ENCODE results near the gene FBXL14. TPM values are rescaled to one million over a fixed set of nuclear protein-coding genes. Genes with fewer than 3 reads are reported as not detected.
"Not testable (repeated sequence)": the region's sequence is repeated elsewhere in the genome, so short reads cannot be mapped to it uniquely, and the experiment has no call there.

The FBXL14 gene
- total and polyA plus RNA-seq, 9 donors = 1.3 to 16.2 (median 10.8) TPM

DNA sequence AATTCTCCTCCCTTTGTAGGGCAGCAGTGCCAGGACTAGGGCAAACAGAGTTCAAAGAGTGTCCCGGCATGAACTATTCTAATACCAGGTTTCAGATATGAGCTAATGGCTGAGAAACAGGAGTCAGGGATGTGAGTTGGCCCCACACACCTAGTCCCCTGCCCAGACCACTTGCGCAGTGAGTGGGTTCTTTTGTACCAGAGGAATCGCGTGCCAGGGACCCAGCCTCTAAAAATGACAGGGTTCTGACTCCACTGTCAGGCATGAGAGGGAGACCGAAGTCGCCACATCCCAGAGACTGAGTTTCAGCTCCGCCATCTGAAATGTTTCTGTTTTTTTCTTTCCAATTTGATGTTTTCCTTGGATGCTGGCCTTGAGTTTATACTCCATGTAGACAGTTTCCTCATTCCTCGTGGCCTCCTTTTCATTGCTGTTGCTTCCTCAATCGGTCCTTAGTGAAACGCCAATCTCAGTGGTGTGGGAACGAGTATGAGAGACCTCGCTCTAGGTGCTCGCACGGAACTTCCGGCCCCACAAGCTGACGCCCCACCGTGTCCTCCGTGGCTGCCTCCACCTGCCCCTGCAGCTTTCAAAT, 31.5 kb downstream of the FBXL14 start:
- intact Hi-C loops (cut with DNase I) = no loop called here

DNA sequence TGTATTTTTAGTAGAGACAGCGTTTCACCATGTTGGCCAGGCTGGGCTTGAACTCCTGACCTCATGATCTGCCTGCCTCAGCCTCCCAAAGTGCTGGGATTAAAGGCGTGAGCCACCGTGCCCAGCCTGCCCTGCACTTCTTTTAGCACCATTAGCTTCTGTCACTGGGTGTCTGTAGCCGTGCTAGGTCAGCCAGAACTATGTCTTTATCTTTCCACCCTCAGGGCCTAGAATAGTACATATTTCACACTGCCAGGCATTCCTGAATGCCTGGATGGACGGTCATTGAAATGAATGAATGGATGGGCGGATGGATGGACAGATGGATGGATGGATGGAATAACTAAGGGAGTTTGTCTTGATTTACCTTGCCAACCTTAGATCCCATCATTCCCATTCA, 33.7 kb downstream of the FBXL14 start:
- no peak overlapping the region for H3K27ac ChIP-seq
- WGBS, 3 donors = 86 to 96% (median 95%) methylated on average over 6 of the region's 6 CpGs
- H3K9me3 ChIP-seq = no peaks in the 10 kb centered on the region
- intact Hi-C loops (cut with DNase I) = no loop called here
- no peak for TF ChIP-seq POLR2A (IDR thresholded peaks at IDR 0.05)
- TF ChIP-seq, protein P1, sequence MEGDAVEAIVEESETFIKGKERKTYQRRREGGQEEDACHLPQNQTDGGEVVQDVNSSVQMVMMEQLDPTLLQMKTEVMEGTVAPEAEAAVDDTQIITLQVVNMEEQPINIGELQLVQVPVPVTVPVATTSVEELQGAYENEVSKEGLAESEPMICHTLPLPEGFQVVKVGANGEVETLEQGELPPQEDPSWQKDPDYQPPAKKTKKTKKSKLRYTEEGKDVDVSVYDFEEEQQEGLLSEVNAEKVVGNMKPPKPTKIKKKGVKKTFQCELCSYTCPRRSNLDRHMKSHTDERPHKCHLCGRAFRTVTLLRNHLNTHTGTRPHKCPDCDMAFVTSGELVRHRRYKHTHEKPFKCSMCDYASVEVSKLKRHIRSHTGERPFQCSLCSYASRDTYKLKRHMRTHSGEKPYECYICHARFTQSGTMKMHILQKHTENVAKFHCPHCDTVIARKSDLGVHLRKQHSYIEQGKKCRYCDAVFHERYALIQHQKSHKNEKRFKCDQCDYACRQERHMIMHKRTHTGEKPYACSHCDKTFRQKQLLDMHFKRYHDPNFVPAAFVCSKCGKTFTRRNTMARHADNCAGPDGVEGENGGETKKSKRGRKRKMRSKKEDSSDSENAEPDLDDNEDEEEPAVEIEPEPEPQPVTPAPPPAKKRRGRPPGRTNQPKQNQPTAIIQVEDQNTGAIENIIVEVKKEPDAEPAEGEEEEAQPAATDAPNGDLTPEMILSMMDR (IDR thresholded peaks at IDR 0.05) = no peak
- TF ChIP-seq EP300 (IDR thresholded peaks at IDR 0.05) = no peak
- no peaks in the 10 kb centered on the region for H3K36me3 ChIP-seq
- no peak for DNase-seq
- no peak overlapping the region for H3K4me3 ChIP-seq
- H3K27me3 ChIP-seq = no peaks in the 10 kb centered on the region
- no peaks in the 10 kb centered on the region for H3K4me1 ChIP-seq (ENCODE audit: insufficient read depth)

More for the DNA sequence above, 31.5 kb downstream of the FBXL14 start:
- Histone ChIP-seq H3K27me3 (no peaks in the 10 kb centered on the region), H3K27ac (no peak overlapping the region), H3K36me3 (no peaks in the 10 kb centered on the region), H3K4me1 (ENCODE audit: insufficient read depth) (no peaks in the 10 kb centered on the region), H3K9me3 (no peaks in the 10 kb centered on the region), H3K4me3 (no peak overlapping the region)
- WGBS, 3 donors = 69 to 79% (median 78%) methylated on average over 18 of the region's 18 CpGs
- TF ChIP-seq POLR2A (IDR thresholded peaks at IDR 0.05) = no peak
- TF ChIP-seq, protein P1 (IDR thresholded peaks at IDR 0.05) = no peak
- no peak for TF ChIP-seq EP300 (IDR thresholded peaks at IDR 0.05)
- DNase-seq = no peak

DNA sequence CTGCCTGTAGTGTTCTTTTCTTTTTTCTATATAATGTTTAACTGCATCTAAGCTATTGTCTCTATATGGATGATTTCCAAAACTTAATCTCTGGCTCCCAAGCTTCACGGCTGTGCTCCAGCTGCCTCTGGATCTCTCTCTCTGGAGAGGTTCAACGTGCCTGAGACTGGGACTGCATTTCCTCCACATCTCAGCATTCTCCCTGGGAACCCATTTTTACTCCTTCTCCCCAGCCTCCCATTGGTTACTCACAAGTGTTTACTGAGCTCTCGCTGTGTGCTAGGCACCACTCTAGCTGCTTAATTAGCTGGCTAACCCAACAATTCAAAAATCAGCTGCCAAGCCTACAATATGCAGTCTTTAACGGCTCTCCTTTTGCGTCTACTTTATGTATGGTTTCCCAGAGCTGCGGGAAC, 34.7 kb downstream of the FBXL14 start:
- H3K4me1 ChIP-seq (ENCODE audit: insufficient read depth) = no peaks in the 10 kb centered on the region
- no peak for TF ChIP-seq POLR2A (IDR thresholded peaks at IDR 0.05)
- TF ChIP-seq, protein P1 (IDR thresholded peaks at IDR 0.05) = no peak
- TF ChIP-seq EP300 (IDR thresholded peaks at IDR 0.05) = no peak
- intact Hi-C loops (cut with DNase I) = no loop called here
- H3K36me3 ChIP-seq = no peaks in the 10 kb centered on the region
- no peaks in the 10 kb centered on the region for H3K27me3 ChIP-seq
- H3K27ac ChIP-seq = no peak overlapping the region
- 70 to 74% (median 73%) methylated on average over 6 of the region's 6 CpGs for WGBS, 3 donors
- DNase-seq = no peak
- no peak overlapping the region for H3K4me3 ChIP-seq
- H3K9me3 ChIP-seq = no peaks in the 10 kb centered on the region

DNA sequence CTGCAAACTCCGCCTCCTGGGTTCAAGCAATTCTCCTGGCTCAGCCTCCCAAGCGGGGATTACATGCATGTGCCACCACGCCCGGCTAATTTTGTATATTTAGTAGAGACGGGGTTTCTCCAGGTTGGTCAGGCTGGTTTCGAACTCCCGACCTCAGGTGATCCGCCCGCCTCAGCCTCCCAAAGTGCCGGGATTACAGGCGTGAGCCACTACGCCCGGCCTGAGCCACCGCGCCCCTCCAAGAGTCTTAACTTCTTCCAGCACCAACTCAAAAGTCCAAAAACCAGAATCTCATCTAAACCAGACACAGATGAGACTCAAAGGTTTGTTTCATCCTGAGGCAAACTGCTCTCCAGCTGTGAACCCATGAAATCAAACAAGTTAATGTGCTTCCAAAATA, 36.3 kb downstream of the FBXL14 start:
- 88 to 92% (median 91%) methylated on average over 15 of the region's 15 CpGs for WGBS, 3 donors
- intact Hi-C loops (cut with DNase I); H3K27me3 ChIP-seq: not testable (repeated sequence)

More for the DNA sequence above, 36.3 kb downstream of the FBXL14 start:
- not testable (repeated sequence) for DNase-seq; H3K27ac ChIP-seq; H3K4me1 ChIP-seq (ENCODE audit: insufficient read depth); H3K4me3 ChIP-seq; H3K9me3 ChIP-seq; H3K36me3 ChIP-seq

Data from ovary (tissue), 9 donors.